ENCODE results near the gene PDZK1IP1.

DNA sequence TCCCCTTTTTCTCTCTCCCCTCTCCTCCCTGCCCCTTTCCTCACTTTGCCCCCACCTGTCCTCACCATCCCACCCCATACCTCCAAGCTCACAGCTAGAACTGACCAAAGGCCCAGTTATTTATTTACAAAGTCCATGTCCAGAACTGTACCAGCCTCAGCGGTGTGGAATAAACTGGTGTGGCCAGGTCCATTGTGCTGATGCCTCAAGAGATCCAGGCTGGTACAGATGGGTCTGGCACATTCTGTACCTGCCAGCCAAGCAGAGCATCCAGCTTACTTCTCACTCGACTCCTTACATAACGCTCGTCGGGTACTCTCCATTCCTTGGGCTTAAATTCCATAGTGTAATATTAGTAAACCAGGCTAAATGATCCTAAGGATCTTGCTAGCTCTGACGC lies 11.8 kb downstream of the PDZK1IP1 start:
- TF ChIP-seq POLR2A (IDR thresholded peaks at IDR 0.05) (no peak), POLR2AphosphoS5 (IDR thresholded peaks at IDR 0.05) (no peak)

Measured in gastroesophageal sphincter (tissue), 2 donors.